Panc1 (cell line): ENCODE results near the gene SPTLC2.

ENCODE experiments used
- CTCF ChIP-seq: fragments of 450-650 bp; IDR thresholded peaks from 2 replicates; pipeline ENCODE4 v1.5.1; 2017; ENCODE audit warnings: mild to moderate bottlenecking
- POLR2AphosphoS5 ChIP-seq: IDR thresholded peaks from 2 replicates; pipeline ENCODE4 v1.6.1; 2012; ENCODE audit warnings: mild to moderate bottlenecking, low read depth, low read length, moderate library complexity
- REST ChIP-seq, 2 experiments: IDR thresholded peaks; 2 replicates each; pipeline ENCODE4 v1.6.1; 2011 to 2012; ENCODE audit warnings: low read depth in 2 of 2, control low read depth in 1 of 2, low read length in 1 of 2, mild to moderate bottlenecking in 1 of 2, moderate library complexity in 1 of 2; ENCODE audit not compliant: insufficient read depth in 1 of 2

- TF ChIP-seq CTCF, result no peak
- TF ChIP-seq REST (IDR thresholded peaks at IDR 0.05; ENCODE audit: insufficient read depth in 1 of 2, low read depth in 2 of 2, low read length in 1 of 2), result no peak
- no peak for TF ChIP-seq POLR2AphosphoS5
Observed at GRCh38 chr14:77469067-77469505, 147.4 kb downstream of the SPTLC2 start.
